GM23338 (cell line): ENCODE data around the gene LHX1. TPM values are rescaled to one million over a fixed set of nuclear protein-coding genes. Genes with fewer than 3 reads are reported as not detected.
A peak's percentile ranks its signal among the peaks of the same experiment; 100 is the strongest.

Experiments used
- ATAC-seq: fragments of 200-7000 bp; cut with Tn5 transposase; 3 replicates; pipeline ENCODE4 v1.9.1; 2020
- DNase-seq: peaks from one replicate; pipeline ENCODE4 v3.0.0-alpha.2; 2015; ENCODE audit warnings: low spot score
- H2AFZ ChIP-seq: fragments of 200-600 bp; sonication (generic); 2 replicates; pipeline ENCODE4 v1.8.0; 2016; ENCODE audit warnings: antibody characterized with exemption, mild to moderate bottlenecking, moderate library complexity
- H3F3A ChIP-seq: fragments of 200-600 bp; sonication (generic); replicated peaks from 2 replicates; pipeline ENCODE4 v1.8.0; 2017; ENCODE audit warnings: antibody characterized with exemption, mixed run types, low read depth
- H3K27ac ChIP-seq: fragments of 200-600 bp; sonication (generic); 2 replicates; pipeline ENCODE4 v1.6.1; 2016; ENCODE audit warnings: low read depth
- H3K27me3 ChIP-seq: fragments of 200-600 bp; sonication (generic); 2 replicates; pipeline ENCODE4 v1.8.0; 2016; ENCODE audit warnings: mild to moderate bottlenecking, mixed run types, moderate library complexity; ENCODE audit not compliant: insufficient read depth
- H3K36me3 ChIP-seq: fragments of 200-600 bp; sonication (generic); 2 replicates; pipeline ENCODE4 v1.8.0; 2016; ENCODE audit warnings: mild to moderate bottlenecking; ENCODE audit not compliant: insufficient read depth
- H3K4me1 ChIP-seq: fragments of 200-600 bp; sonication (generic); 2 replicates; pipeline ENCODE4 v1.8.0; 2016; ENCODE audit warnings: mild to moderate bottlenecking, moderate library complexity; ENCODE audit not compliant: insufficient read depth
- H3K4me2 ChIP-seq: fragments of 200-600 bp; sonication (generic); 2 replicates; pipeline ENCODE4 v1.7.1; 2017; ENCODE audit warnings: mixed run types
- H3K4me3 ChIP-seq: fragments of 200-600 bp; sonication (generic); 2 replicates; pipeline ENCODE4 v1.6.1; 2016; ENCODE audit warnings: mixed run types
- H3K79me2 ChIP-seq: fragments of 200-600 bp; sonication (generic); replicated peaks from 2 replicates; pipeline ENCODE4 v1.8.0; 2017; ENCODE audit warnings: mild to moderate bottlenecking; ENCODE audit not compliant: insufficient read depth
- H3K9me2 ChIP-seq: fragments of 200-600 bp; sonication (generic); 2 replicates; pipeline ENCODE4 v1.8.0; 2017; ENCODE audit not compliant: insufficient read depth
- H4K20me1 ChIP-seq: fragments of 200-600 bp; sonication (generic); replicated peaks from 2 replicates; pipeline ENCODE4 v1.8.0; 2017; ENCODE audit warnings: mild to moderate bottlenecking; ENCODE audit not compliant: insufficient read depth
- H3K27ac Mint-ChIP-seq: 2 replicates; pipeline ENCODE4 v1.8.0; 2020; ENCODE audit warnings: inconsistent platforms, mild to moderate bottlenecking, moderate library complexity, mixed read lengths
- H3K27me3 Mint-ChIP-seq: 3 replicates; pipeline ENCODE4 v1.8.0; 2022; ENCODE audit warnings: low read depth, mild to moderate bottlenecking, moderate library complexity, mixed read lengths, inconsistent platforms; ENCODE audit not compliant: insufficient read depth, poor library complexity
- H3K36me3 Mint-ChIP-seq: 3 replicates; pipeline ENCODE4 v1.8.0; 2021; ENCODE audit warnings: low read depth, mild to moderate bottlenecking, inconsistent platforms, moderate library complexity, mixed read lengths
- H3K4me1 Mint-ChIP-seq: 3 replicates; pipeline ENCODE4 v1.8.0; 2020; ENCODE audit warnings: mild to moderate bottlenecking, inconsistent platforms, mixed read lengths
- H3K4me3 Mint-ChIP-seq: 3 replicates; pipeline ENCODE4 v1.8.0; 2021; ENCODE audit warnings: moderate library complexity, mild to moderate bottlenecking, inconsistent platforms, mixed read lengths
- H3K9me3 Mint-ChIP-seq: 3 replicates; pipeline ENCODE4 v1.8.0; 2020; ENCODE audit warnings: moderate library complexity, mild to moderate bottlenecking, inconsistent platforms, mixed read lengths
- EZH2 ChIP-seq: fragments of 200-600 bp; sonication (generic); IDR thresholded peaks from one replicate; pipeline ENCODE4 v1.8.0; 2017; ENCODE audit warnings: antibody characterized with exemption, mild to moderate bottlenecking, low read depth; ENCODE audit not compliant: unreplicated experiment
- JUNB ChIP-seq: IDR thresholded peaks from one replicate; pipeline ENCODE4 v1.6.1; 2016; ENCODE audit warnings: antibody characterized with exemption; ENCODE audit not compliant: unreplicated experiment
- STAT1 ChIP-seq: IDR thresholded peaks from one replicate; pipeline ENCODE4 v1.6.1; 2016; ENCODE audit warnings: antibody characterized with exemption; ENCODE audit not compliant: unreplicated experiment
- ZNF114 ChIP-seq: fragments of 250-450 bp; sonication (Bioruptor Pico); IDR thresholded peaks from 2 replicates; pipeline ENCODE4 v1.5.0; 2020; ENCODE audit warnings: mild to moderate bottlenecking, moderate library complexity
- ZNF462 ChIP-seq: fragments of 250-450 bp; sonication (Bioruptor Pico); IDR thresholded peaks from 2 replicates; pipeline ENCODE4 v1.5.0; 2020; ENCODE audit warnings: mild to moderate bottlenecking, moderate library complexity
- polyA plus RNA-seq: library from polyadenylated mRNA; unstranded; fragments of >200 nt; fragmentation: Nextera tagmentation; extraction: Ambion mirVana; gene quantifications from 2 replicates; pipeline ENCODE4 v1.2.1, GENCODE V29; 2016
- total RNA-seq: library from RNA; depleted of rRNA; stranded (reverse); fragments of >200 nt; shearing (Covaris generic); gene quantifications from 2 replicates; pipeline ENCODE4 v1.2.3, GENCODE V29; 2014
- TF ChIP-seq, protein P1 (sequence below): IDR thresholded peaks from one replicate; pipeline ENCODE4 v1.6.1; 2018; ENCODE audit warnings: antibody characterized with exemption; ENCODE audit not compliant: unreplicated experiment

Gene LHX1
- total and polyA plus RNA-seq, 2 experiments from 2014 or later, result 0.52 to 0.74 TPM

DNA sequence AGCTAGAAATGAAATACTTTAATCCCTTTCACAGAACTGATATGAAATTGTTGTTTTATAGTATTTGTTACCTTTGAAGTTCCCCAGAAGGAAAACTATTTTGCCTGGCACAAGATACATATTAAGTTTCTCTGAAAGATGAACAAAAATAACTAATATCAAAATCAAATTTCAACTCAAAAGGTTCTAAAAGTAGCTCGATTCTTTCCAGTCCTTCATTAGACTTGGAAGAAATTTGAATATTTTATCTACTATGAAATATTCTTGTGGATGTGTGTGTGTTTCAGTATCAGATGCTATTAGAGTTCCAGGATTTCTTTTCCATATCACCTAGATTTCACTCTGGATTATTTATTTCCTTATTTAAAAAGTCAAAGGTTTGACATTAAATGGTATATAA, 7.9 kb downstream of the LHX1 start:
- DNase-seq (no peak), ATAC-seq (no peak)
- peak overlapping the region; percentile 86; the same call in 1 of the 2 replicates for H3K4me2 ChIP-seq
- peaks cover 9% of the 10 kb centered on the region for H4K20me1 ChIP-seq
- H3F3A ChIP-seq, result peaks cover 45% of the 10 kb centered on the region
- H3K27me3 ChIP-seq, result peaks cover 92% of the 10 kb centered on the region
- no peaks in the 10 kb centered on the region for H3K9me2 ChIP-seq
- peaks cover 65% of the 10 kb centered on the region for H3K4me1 Mint-ChIP-seq
- H3K9me3 Mint-ChIP-seq, result peaks cover 5% of the 10 kb centered on the region; the same call in 1 of the 3 replicates
- H3K4me1 ChIP-seq, result peaks cover 86% of the 10 kb centered on the region
- no peaks in the 10 kb centered on the region for H3K36me3 ChIP-seq
- peaks cover 10% of the 10 kb centered on the region for H3K79me2 ChIP-seq
- H3K27ac ChIP-seq, result no peak overlapping the region
- H3K36me3 Mint-ChIP-seq, result peaks cover 3% of the 10 kb centered on the region; the same call in 1 of the 3 replicates
- H3K4me3 ChIP-seq, result peak overlapping the region; percentile 47
- H3K4me3 Mint-ChIP-seq, result peak overlapping the region; percentile 53; the same call in 1 of the 3 replicates
- no peak overlapping the region for H2AFZ ChIP-seq
- peak; percentile 57 for TF ChIP-seq EZH2
- TF ChIP-seq, protein P1, sequence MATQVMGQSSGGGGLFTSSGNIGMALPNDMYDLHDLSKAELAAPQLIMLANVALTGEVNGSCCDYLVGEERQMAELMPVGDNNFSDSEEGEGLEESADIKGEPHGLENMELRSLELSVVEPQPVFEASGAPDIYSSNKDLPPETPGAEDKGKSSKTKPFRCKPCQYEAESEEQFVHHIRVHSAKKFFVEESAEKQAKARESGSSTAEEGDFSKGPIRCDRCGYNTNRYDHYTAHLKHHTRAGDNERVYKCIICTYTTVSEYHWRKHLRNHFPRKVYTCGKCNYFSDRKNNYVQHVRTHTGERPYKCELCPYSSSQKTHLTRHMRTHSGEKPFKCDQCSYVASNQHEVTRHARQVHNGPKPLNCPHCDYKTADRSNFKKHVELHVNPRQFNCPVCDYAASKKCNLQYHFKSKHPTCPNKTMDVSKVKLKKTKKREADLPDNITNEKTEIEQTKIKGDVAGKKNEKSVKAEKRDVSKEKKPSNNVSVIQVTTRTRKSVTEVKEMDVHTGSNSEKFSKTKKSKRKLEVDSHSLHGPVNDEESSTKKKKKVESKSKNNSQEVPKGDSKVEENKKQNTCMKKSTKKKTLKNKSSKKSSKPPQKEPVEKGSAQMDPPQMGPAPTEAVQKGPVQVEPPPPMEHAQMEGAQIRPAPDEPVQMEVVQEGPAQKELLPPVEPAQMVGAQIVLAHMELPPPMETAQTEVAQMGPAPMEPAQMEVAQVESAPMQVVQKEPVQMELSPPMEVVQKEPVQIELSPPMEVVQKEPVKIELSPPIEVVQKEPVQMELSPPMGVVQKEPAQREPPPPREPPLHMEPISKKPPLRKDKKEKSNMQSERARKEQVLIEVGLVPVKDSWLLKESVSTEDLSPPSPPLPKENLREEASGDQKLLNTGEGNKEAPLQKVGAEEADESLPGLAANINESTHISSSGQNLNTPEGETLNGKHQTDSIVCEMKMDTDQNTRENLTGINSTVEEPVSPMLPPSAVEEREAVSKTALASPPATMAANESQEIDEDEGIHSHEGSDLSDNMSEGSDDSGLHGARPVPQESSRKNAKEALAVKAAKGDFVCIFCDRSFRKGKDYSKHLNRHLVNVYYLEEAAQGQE, result no peak
- peaks cover 91% of the 10 kb centered on the region for H3K27me3 Mint-ChIP-seq
- H3K27ac Mint-ChIP-seq, result no peak overlapping the region

DNA sequence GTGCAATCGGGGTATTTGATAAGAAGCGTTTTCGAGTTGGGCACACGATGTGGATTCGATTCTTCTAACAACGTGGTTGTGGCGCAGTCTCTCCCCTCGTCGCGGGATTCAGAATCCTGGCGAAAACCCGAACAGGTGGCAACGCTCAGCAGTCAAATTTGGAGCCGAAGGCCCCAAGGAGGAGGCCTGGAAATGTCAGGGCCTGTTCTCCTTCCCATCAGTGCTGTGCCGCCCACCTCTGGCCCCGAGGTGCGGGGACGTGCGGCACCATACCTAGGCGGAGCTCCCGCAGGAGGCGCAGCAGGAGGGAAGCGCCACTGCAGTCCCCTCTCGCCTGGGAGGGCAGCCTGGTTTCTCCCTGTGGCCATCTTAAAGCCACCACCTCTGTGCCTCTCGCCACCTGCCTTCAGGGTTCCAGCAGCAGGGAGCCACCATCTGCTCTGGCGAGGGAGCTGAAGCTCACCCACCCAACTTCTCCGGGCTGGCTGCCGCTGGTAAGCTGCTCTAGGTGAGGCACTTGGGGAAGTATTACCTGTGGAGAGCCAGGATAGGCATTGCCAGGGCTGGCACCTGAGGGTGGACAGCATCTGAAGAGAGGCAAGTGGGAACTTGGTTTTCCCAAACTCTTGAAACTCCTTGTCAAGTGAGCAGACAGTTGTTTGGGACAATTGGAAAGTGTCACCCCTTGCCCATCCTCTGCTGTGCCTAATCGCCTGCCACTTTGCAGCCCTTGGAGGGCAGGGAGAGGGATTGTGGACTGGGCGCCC, 8.9 kb downstream of the LHX1 start:
- Mint-ChIP-seq H3K27me3 (peaks cover 81% of the 10 kb centered on the region), H3K9me3 (peaks cover 5% of the 10 kb centered on the region; the same call in 1 of the 3 replicates), H3K27ac (no peak overlapping the region), H3K4me1 (peaks cover 57% of the 10 kb centered on the region), H3K36me3 (peaks cover 11% of the 10 kb centered on the region; the same call in 2 of the 3 replicates), H3K4me3 (peak overlapping the region; percentile 53)
- ATAC-seq (no peak), DNase-seq (peak; percentile 50)
- TF ChIP-seq ZNF114 (no peak), JUNB (no peak), ZNF462 (CRISPR knock-in tag) (no peak), EZH2 (peak; percentile 70), STAT1 (no peak)
- no peak overlapping the region for H3K27ac ChIP-seq
- H3K4me1 ChIP-seq, result peaks cover 78% of the 10 kb centered on the region
- H3K79me2 ChIP-seq, result peaks cover 20% of the 10 kb centered on the region
- H2AFZ ChIP-seq, result peak overlapping the region; percentile 82; the same call in 1 of the 2 replicates
- H3K36me3 ChIP-seq, result no peaks in the 10 kb centered on the region; the same call in 1 of the 2 replicates
- H4K20me1 ChIP-seq, result peaks cover 9% of the 10 kb centered on the region
- peaks cover 41% of the 10 kb centered on the region for H3F3A ChIP-seq
- H3K27me3 ChIP-seq, result peaks cover 82% of the 10 kb centered on the region
- peak overlapping the region; percentile 74 for H3K4me2 ChIP-seq
- H3K4me3 ChIP-seq, result peak overlapping the region; percentile 47
- H3K9me2 ChIP-seq, result no peaks in the 10 kb centered on the region
